ENCODE results near the gene SORL1-AS1.

- no peak for TF ChIP-seq CTCF (conservative IDR thresholded peaks at IDR 0.05; ENCODE audit: low read length)
- no peak for TF ChIP-seq EZH2phosphoT487 (IDR thresholded peaks at IDR 0.05; ENCODE audit: borderline replicate concordance, low read depth, low read length)
Measured at GRCh38 chr11:121467471-121467870, 14.7 kb upstream of the SORL1-AS1 start.
